GM12891 (cell line): ENCODE results near the gene LYST.

Source experiments
- DNase-seq: peaks from one replicate; pipeline ENCODE4 v3.0.0; 2011; ENCODE audit warnings: low spot score; ENCODE audit not compliant: insufficient read length
- FAIRE-seq: peaks from 2 replicates; lab custom pipeline; 2011; peaks lifted over from hg19 to GRCh38; lab: Jason Lieb, UNC
- PAX5 ChIP-seq: IDR thresholded peaks from 2 replicates; pipeline ENCODE4 v1.6.1; 2011; ENCODE audit warnings: low read length, moderate library complexity, mild to moderate bottlenecking; ENCODE audit not compliant: insufficient read depth, severe bottlenecking
- POLR2A ChIP-seq: IDR thresholded peaks from 2 replicates; pipeline ENCODE4 v1.6.1; 2011; ENCODE audit warnings: low read depth, low read length, control low read depth
- POLR2AphosphoS5 ChIP-seq: IDR thresholded peaks from 2 replicates; pipeline ENCODE4 v1.6.1; 2011; ENCODE audit warnings: low read depth, low read length, control low read depth
- POU2F2 ChIP-seq: IDR thresholded peaks from 2 replicates; pipeline ENCODE4 v1.6.1; 2011; ENCODE audit warnings: low read depth, mild to moderate bottlenecking, control low read depth, low read length, moderate library complexity
- SPI1 ChIP-seq: IDR thresholded peaks from 2 replicates; pipeline ENCODE4 v1.6.1; 2011; ENCODE audit warnings: low read depth, low read length, control low read depth
- TAF1 ChIP-seq: IDR thresholded peaks from 2 replicates; pipeline ENCODE4 v1.6.1; 2011; ENCODE audit warnings: low read depth, low read length, control low read depth

The LYST gene

DNA sequence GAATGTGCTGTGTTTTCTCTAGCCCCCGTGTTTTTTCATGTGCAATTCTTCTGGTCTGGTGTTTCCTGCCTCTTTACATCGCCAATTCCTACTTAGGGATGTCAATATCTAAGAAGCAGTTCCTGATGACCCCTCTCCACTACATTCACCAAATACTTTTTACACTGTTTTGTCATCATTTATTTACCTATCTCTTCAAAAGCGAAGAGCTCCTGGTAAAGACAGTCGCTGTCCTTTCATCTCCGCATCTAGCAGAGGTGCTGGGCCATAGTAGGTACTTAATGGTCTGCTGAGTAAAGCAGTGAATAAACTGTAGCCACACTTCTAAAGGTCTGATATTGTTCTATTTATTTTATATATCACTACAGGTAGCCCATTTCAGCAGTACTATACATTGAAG, 43.0 kb downstream of the LYST start:
- DNase-seq (no peak), FAIRE-seq (no peak)
- no peak for TF ChIP-seq POLR2AphosphoS5
- no peak for TF ChIP-seq SPI1
- no peak for TF ChIP-seq TAF1
- TF ChIP-seq POLR2A, result no peak
- no peak for TF ChIP-seq PAX5
- TF ChIP-seq POU2F2, result no peak

DNA sequence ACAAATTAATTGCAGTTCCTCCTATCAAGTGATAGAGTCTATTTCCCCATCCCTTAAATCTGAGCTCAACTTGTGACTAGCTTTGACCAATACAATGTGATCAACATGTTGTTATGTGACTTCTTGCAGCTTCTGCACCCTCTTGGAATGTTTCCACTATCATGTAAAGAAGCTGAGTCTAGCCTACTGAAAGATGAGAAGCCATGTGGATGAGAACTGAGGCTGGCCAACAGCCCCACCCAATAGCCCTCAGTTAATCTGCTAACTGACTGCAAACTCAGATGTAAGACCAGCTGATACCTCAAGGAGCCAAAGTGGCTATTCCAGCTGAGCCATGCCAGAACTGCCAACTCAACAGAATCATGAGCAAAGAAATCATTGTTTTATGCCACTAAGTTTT, 44.0 kb downstream of the LYST start:
- no peak for FAIRE-seq
- no peak for DNase-seq
- TF ChIP-seq SPI1 (no peak), POLR2AphosphoS5 (no peak), PAX5 (no peak), POLR2A (no peak), TAF1 (no peak), POU2F2 (no peak)

- FAIRE-seq, result no peak
- TF ChIP-seq POLR2AphosphoS5, result no peak
- TF ChIP-seq TAF1, result no peak
- no peak for DNase-seq
Measured at GRCh38 chr1:235821361-235821981, 45.2 kb downstream of the LYST start.

- FAIRE-seq (no peak), DNase-seq (no peak)
- TF ChIP-seq SPI1 (no peak), PAX5 (no peak), POU2F2 (no peak), TAF1 (no peak), POLR2A (no peak), POLR2AphosphoS5 (no peak)
Measured at GRCh38 chr1:235820061-235820460, 46.6 kb downstream of the LYST start.

DNA sequence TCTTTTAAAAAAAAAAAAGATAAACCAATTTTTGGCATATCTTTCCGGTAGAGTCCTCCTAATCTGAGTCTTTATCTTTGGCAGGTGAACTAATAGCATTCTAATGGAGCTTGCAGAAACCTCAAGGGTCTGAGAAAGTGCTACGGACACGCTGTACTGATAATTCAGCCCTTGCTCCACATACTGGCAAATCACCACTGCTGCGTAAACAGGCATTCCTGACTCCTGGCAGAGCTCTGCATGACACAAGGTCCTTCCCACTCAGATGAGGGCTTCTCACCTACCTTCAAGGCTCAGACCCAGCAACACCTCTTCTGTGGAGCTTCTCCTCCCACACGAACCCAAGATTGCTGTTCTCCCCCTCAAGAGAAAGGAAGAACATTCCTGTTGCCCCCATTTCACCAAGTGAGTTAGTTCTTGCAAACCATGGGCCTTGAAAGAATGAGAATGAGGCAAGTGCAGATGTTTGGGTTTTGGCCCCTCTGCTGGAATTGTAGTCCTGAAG, 48.0 kb downstream of the LYST start:
- FAIRE-seq (no peak), DNase-seq (no peak)
- TF ChIP-seq POU2F2, result no peak
- TF ChIP-seq POLR2AphosphoS5, result no peak
- TF ChIP-seq POLR2A, result no peak
- no peak for TF ChIP-seq TAF1
- no peak for TF ChIP-seq SPI1

GRCh38 chr1:235817101-235817728, 49.5 kb downstream of the LYST start:
- DNase-seq, result no peak
- no peak for TF ChIP-seq POLR2AphosphoS5
- no peak for TF ChIP-seq TAF1
- TF ChIP-seq POU2F2, result no peak
- TF ChIP-seq PAX5, result no peak
- TF ChIP-seq POLR2A, result no peak
- no peak for TF ChIP-seq SPI1
- FAIRE-seq, result peak; percentile 48

DNA sequence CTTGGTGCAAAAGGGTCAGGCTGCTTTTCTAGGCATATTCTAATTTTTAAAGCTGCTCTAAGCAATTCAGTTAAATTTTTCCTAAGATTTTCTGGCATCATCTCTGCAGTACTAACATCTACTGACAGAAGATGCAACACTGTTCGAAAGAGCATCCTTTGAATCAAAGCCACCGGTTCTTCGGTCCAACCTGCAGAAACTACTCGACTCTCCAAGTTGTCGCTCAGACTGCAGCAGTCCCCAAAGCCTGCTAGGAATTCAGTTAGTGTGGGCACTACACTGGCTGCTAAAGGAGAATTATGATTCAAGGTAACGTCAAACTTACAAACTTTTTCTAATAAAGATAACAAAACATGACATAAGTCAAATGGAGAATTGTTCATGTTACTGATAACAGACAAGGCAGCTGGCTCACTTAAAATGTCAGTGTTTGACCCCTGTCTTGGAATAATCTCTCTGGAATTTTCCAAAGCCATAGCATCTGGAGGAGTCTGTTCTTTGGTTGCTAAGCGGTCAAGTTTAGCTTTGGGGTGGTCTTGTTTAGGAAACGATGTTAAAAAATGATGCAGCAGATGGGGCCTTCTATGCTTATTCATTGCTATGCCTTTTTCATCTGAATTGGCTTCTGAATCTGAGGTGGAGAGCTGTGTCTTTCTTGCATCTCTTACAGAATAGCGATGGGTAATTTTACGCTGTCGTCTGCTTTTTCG, 56.9 kb downstream of the LYST start:
- TF ChIP-seq POU2F2 (no peak), POLR2A (no peak), TAF1 (no peak), SPI1 (no peak), PAX5 (no peak), POLR2AphosphoS5 (no peak)
- FAIRE-seq, result no peak
- no peak for DNase-seq

DNA sequence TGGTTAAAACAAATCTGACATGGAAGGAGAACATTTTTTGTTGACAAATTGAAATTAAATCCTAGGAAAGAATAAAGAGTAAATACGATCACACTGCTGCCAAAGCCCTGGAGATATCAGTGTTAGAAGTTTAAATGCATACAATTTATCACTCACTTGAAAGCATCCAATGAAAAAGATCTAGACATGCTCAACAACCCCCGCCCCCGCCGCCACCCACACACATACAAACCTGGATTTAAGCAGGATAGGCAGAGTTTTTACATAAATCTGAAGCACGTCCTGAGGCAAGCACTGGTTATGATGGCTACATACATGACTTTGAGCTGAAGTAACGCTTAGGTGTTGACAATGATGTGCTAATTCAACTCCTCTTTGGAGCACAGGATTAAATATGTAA, 58.5 kb downstream of the LYST start:
- DNase-seq (no peak), FAIRE-seq (peak; percentile 23)
- TF ChIP-seq POU2F2 (no peak), TAF1 (no peak), SPI1 (no peak), PAX5 (no peak), POLR2AphosphoS5 (no peak), POLR2A (no peak)

DNA sequence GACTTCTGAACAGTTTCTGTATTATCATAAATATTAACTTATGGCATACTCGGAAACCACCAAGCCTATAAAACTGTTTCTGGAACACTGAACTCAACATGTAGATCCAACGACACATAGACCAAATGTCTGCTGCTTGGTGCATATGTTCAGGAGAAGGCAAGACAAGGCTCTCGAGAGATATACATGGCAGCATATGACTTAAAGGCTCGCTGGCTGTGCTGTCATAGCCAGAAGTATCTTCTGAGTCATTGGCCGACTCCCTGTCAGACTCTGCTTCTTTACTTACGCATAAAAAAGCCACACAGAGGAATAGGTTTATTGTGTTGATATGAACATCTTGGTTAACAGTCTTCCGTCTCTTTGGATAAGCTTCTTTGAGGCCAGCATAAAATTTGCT, 60.6 kb downstream of the LYST start:
- FAIRE-seq (no peak), DNase-seq (no peak)
- TF ChIP-seq PAX5 (no peak), TAF1 (no peak), POLR2A (no peak), SPI1 (no peak), POU2F2 (no peak), POLR2AphosphoS5 (no peak)

DNA sequence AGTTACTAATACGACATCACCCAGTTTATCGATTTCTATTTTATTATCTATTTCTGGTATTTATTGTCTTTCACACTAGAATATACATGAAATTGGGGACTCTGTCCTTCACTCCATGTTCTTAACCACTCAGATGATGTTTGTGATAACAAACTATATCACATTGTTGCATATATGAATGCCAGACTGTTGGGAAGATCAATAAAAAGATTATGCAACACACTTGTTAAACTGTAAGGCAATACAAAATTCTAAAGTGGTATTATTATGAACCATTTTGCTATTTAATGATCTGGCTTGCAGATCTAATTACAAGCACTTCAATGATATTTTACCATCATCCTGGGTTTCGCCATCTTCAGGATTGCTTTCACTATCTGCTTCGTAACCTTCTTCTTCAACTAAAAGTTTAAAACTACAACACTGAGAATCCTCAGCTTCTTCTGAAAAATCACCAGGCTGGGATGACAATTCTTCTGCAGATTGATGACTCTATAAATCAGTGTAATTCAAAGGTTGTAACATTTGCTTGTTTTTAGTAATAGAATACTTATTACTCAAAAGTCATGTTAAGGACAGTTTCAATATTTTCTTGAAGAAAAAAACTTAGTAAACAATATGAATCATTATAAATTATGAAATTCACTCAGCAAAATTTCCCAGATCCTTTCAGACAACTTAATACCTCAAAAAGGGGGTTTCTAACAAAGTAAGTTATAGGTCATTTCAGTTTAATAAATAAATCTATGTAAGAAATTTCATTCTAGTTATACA, 63.9 kb downstream of the LYST start:
- FAIRE-seq (no peak), DNase-seq (no peak)

More for the DNA sequence above, 63.9 kb downstream of the LYST start:
- TF ChIP-seq POLR2A (no peak), PAX5 (no peak), SPI1 (no peak), POU2F2 (no peak), POLR2AphosphoS5 (no peak), TAF1 (no peak)
